Fibroblast of villous mesenchyme (primary cell): ENCODE measurements around the gene KHDC1. TPM values are rescaled to one million over a fixed set of nuclear protein-coding genes. Genes with fewer than 3 reads are reported as not detected.
"Not testable (repeated sequence)": the region's sequence is repeated elsewhere in the genome, so short reads cannot be mapped to it uniquely, and the experiment has no call there.

ENCODE experiments used
- DNase-seq: peaks from one replicate; pipeline ENCODE4 v3.0.0-alpha.2; 2010; ENCODE audit warnings: low read depth
- H3K4me3 ChIP-seq: 2 replicates; pipeline ENCODE4 v1.5.1; 2011; ENCODE audit warnings: low read depth, mild to moderate bottlenecking, low read length
- CTCF ChIP-seq: IDR thresholded peaks from 2 replicates; pipeline ENCODE4 v1.5.1; 2012; ENCODE audit warnings: low read depth, mild to moderate bottlenecking, low read length; ENCODE audit not compliant: insufficient read depth
- small RNA-seq: library from RNA; depleted of rRNA; stranded (forward); fragments of <200 nt; gene quantifications from one replicate; pipeline ENCODE3, GENCODE V24; 2012
- total RNA-seq: library from RNA; depleted of rRNA; stranded (reverse); fragments of >200 nt; gene quantifications from 2 replicates; pipeline ENCODE4 v1.2.3, GENCODE V29; 2012

Gene KHDC1
- total RNA-seq, 1 donor, result 3.9 TPM

- no peak for TF ChIP-seq CTCF
- DNase-seq, result no peak
- H3K4me3 ChIP-seq, result no peak overlapping the region
Measured at GRCh38 chr6:73200735-73201134, 62.3 kb downstream of the KHDC1 start.

GRCh38 chr6:73200247-73200646, 62.7 kb downstream of the KHDC1 start:
- H3K4me3 ChIP-seq, result no peak overlapping the region
- no peak for DNase-seq
- no peak for TF ChIP-seq CTCF

DNA sequence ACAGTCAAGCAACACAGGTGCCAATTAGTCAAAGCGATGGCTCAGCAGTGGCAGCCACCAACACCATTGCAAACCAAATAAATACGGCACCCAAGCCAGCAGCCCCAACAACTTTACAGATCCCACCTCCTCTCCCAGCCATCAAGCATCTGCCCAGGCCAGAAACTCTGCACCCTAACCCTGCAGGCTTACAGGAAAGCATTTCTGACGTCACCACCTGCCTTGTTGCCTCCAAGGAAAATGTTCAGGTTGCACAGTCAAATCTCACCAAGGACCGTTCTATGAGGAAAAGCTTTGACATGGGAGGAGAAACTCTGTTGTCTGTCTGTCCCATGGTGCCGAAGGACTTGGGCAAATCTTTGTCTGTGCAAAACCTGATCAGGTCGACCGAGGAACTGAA, 68.3 kb downstream of the KHDC1 start:
- no peak for TF ChIP-seq CTCF
- no peak overlapping the region for H3K4me3 ChIP-seq
- DNase-seq, result no peak

- not testable (repeated sequence) for H3K4me3 ChIP-seq, DNase-seq
Measured at GRCh38 chr6:73193302-73193701, 69.7 kb downstream of the KHDC1 start.

Small RNA genes lying within 50 kb of the gene (small RNA-seq; reads per million reads assigned to genes)
- gene RPSAP41, result not detected

Other genes with a start within 250 kb of the KHDC1 start
- gene KHDC1L, start 37.7 kb downstream of the KHDC1 start, total RNA-seq, result 0.43 TPM in 1 of 2 replicates, not detected in the other
- gene DPPA5, start 91.1 kb upstream of the KHDC1 start, total RNA-seq, result not detected in 2 replicates
- gene KHDC3L, start 99.5 kb upstream of the KHDC1 start, total RNA-seq, result not detected in 2 replicates
- gene OOEP, start 106.7 kb upstream of the KHDC1 start, total RNA-seq, result under 0.01 and 0.32 TPM in 2 replicates
- 0.86 and 3.5 TPM in 2 replicates for gene DDX43, start 131.6 kb upstream of the KHDC1 start, total RNA-seq
- 6.9 and 8.7 TPM in 2 replicates for gene CGAS, start 189.1 kb upstream of the KHDC1 start, total RNA-seq
- gene MTO1, start 198.5 kb upstream of the KHDC1 start, total RNA-seq, result 42.8 and 59.2 TPM in 2 replicates